ENCODE measurements around the gene ITGB3.
"Not testable (repeated sequence)": the region's sequence is repeated elsewhere in the genome, so short reads cannot be mapped to it uniquely, and the experiment has no call there.

ITGB3 gene

DNA sequence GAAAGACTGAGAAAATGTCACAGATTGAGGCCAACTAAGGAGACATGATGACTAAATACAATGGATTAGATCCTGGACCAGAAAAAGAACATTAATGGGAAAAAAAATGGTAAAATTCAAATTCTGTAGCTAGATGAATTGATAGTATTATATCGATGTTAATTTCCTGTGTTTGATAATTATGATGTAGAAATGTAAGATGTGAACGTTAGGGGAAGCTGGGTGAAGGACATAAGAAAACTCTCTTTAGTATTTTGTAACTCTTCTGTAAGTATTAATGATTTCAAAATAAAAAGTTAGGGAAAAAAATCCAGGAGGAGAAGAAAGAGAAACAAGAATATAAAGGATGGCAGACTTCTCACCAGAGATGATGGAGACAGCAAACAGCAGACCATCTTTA lies 2.8 kb upstream of the ITGB3 start:
- no peak for FAIRE-seq

DNA sequence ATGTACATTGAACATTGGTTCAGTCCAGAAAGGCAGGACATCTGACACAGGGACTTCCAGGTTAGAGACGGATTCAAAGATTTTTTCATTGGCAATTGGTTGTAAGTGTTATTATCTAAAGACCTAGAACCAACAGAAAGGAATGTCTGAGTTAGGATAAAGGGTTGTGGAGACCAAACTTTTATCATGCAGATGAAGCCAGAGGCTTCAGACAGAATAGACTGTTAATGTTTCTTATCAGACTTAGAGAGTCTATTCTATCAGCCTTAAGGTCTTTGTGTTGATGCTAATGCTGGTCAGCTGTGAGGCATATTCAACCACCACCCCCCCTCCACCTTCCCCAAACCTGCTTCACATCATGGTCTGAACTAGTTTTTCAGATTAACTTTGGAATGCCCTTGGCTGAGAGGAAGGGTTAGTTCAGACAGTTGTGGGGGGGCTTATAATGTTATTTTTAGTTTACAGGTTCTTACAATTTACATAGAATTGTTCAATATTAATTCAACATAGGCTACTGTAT lies 2.1 kb upstream of the ITGB3 start:
- FAIRE-seq = no peak

DNA sequence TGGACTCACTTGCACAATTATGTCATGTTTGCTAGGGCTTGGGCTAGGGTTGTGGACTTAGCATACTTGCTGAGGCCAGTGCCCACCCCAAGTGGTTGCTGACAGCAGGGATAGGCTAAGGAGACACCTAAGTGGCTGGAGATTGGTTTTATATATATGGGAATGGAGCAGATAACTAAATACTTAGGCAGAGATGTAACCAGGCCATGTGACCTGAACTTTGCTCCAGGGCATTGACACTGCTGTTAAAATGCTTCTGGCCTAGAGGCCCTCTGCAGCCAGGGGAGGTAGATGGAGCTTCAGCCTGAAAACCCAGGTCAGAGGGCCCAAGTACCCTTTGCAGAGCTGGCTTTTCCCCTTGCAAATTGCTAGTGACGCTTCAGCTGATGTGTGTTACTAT lies 1.4 kb upstream of the ITGB3 start:
- no peak for FAIRE-seq

DNA sequence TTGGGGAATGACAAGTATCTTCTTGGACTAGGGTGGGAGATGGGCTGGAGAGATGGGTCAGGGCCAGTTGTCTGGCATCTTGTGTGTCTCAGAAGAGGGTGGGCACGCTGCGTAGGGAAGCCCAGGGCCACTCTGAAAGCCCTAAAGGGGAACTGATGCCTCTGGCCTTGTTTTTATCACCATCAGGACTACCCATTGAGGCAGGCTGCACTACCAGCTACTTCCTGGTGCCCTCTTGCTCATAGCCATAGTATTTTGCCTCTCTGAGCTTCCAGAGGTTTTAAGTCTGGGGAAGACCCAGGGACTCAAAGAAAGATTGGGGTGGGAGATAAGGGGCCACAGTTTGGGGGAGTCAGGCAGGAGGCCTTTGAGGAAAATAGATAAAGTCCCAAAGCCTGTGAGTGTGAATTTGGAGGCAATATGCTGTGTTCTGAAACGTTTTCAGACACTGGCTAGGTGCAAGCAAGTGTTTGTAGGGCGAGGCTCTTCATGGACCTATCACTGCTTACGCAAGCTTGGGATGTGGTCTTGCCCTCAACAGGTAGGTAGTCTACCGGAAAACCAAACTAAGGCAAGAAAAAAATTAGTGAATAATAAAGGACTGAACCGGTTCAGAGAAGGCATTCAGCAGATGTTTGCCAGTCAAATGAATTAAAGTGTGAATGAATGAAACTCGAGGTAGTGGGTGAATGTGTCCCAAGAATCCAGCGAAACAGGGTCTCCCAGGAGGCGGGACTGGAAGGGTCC lies 688 bp upstream of the ITGB3 start:
- no peak for FAIRE-seq

DNA sequence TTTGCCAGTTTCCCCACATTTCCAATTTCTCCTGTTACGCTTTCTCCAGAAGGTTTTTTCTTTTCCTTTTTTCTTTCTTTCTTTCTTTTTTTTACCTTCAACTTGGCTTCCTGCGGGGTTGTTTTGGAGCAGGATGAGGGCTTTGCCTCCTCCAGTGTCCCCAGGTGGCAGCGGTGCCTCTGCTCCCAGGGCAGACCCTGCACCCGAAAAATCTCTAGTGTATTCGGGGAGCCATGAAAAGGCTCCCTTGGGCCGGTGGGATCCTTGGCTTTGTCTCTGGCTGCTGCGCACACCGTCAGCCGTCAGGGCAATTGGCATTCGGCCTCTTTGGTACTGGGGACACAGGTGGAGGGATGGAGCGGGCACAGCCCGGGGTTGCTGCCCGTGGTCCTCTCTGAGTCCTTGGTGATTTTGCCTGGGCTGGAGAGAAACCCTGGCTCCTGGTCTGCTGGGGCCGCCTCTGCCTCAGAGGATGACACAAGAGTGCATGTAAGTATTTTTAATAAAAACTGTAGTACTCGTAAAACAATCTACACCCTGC lies 846 bp downstream of the ITGB3 start:
- FAIRE-seq = no peak

DNA sequence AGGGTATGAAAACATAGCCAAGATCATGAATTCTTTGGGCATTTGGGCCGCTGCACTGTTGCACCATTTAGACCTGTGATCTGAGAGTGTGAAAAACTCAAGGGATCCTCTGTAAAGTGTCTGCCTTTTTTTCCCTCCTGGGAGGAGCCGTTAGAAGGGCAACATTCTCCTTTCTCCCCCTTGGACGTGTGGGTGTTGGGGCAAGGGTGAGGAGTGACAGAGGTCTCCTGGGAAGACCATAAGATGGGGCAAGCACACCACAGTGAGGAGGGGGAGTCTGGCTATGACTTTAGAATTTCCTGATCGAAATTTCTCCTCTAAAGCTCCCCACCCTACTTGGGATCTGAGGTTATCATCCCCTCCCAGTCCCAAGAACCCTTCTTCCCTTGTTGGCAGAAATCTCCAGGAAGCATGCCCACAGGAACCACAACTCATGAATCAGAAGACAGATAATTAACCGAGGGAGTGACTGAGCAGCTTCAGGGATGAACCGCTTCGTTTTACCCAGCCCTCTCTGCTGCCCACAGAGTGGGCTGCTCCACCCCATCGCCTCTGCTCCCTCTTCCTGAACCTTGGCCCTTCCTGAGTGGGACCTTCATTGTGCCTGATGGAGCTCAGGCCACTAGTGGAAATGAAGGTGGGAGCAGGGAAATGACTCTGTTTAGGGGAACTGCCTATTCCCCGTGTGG lies 4.2 kb downstream of the ITGB3 start:
- no peak for FAIRE-seq

DNA sequence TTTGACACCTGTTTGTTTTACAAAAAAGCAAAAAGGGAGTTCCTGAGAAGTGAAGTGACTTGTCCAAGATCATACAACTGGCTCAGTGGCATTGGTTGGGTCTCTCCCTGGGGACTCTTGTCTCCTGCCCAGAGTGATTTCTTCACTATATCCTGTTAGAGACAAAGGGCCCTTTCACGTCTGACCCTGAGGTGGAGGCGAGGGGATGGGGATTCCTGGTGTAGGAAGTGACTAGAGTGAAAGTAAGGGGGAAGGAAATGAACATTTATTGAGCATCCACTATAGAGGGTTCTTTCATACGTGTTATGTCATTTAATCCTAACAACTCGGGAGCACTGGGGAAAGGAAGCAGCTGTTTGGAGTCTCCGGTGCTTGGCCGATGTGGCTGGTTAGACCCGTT lies 9.0 kb downstream of the ITGB3 start:
- no peak for FAIRE-seq

DNA sequence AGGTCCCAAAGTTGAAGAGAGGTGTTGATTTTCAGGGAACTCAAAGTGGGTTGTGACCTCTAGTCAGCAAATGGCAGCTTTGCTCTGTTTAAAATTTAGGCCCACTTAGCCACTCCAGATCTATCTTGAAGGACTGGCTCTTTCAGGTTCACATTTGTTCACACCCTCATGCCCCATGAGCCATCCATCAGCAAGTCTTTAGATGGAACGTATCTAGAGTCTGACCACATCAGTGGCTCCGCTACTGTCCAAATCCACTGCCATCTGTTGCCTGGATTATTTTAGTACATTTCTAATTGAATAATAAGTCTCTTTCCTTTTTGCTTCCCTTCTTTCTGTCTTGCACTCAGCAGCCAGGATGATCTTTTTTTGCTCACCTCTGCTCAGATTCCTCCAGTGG lies 10.5 kb downstream of the ITGB3 start:
- FAIRE-seq = no peak

DNA sequence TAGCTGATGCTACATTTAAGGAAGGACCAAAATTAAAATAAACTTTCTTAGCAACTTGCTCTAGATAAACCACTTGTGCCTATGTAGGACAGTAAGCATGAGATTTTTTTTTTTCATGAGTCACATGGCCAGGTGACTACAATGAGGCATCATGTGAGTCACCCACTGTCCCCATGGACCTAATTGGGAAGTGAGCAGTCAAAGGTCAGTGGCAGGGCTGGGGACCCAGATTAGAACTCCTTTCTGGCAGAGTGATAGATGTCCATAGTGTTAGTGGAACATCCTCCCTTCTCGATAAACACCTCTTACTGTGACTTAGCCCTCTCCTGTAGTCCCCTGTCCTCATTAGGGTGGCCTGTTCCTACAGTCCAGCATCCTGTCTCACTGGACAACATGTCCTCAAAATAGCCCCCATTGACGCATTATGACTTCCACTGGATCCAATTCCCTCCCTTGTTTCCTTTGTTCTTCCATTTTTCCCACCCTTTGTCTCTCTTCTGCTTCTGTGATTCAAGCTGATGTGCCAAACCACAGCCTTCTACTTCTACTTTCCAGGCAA lies 12.4 kb downstream of the ITGB3 start:
- no peak for FAIRE-seq

DNA sequence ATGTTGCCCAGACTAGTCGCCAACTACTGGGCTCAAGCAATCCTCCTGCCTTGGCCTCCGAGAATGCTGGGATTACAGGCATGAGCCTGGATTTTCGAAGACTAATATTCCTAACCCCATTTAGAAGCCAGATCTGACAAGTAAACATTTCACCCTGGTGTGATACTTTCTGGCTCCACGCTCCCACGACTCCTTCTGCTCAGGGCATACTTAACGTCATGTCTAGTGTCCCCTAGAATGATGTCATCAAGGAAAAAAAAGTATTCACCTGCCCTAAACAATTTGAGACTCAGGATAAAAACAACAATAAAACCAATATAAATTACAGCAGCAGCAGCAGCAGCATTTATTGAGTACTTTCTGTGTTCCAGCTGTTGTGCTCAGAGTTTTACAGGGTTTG lies 13.2 kb downstream of the ITGB3 start:
- no peak for FAIRE-seq

DNA sequence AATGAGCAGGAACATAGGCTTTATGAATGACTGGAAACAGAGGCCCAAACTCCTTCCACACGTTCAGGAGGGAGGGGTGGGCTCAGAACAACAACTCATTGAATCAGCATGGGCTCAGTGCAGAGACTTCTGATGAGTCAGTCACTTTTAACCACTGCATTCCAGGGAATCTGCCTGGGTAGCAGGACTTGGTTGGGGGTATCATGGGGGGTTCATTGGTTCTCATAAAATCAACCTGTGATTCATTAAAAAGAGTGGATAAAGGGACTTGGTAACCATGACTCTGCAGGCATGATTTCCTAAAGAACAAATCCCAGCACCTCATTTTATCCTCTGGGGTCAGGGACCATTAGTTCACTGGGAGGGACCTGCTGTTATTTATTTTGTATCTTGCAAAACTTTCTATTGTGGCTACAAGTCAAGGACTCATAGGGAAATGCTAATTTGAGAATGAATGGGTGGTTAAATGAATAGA lies 13.8 kb downstream of the ITGB3 start:
- FAIRE-seq = no peak

DNA sequence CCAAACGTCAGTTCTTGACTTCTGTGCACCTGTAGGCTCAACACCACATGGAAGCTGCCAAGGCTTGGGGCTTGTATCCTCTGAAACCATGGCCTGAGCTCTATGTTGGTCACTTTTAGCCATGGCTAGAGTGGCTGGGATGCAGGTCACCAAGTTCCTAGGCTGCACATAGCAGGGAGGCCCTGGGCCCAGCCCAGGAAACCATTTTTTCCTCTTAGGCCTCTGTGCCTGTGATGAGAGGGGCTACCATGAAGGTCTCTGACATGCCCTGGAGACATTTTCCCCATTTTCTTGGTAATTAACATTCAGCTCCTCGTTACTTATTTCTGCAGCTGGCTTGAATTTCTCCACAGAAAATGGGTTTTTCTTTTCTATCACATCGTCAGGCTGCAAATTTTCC lies 15.3 kb downstream of the ITGB3 start:
- not testable (repeated sequence) for FAIRE-seq

DNA sequence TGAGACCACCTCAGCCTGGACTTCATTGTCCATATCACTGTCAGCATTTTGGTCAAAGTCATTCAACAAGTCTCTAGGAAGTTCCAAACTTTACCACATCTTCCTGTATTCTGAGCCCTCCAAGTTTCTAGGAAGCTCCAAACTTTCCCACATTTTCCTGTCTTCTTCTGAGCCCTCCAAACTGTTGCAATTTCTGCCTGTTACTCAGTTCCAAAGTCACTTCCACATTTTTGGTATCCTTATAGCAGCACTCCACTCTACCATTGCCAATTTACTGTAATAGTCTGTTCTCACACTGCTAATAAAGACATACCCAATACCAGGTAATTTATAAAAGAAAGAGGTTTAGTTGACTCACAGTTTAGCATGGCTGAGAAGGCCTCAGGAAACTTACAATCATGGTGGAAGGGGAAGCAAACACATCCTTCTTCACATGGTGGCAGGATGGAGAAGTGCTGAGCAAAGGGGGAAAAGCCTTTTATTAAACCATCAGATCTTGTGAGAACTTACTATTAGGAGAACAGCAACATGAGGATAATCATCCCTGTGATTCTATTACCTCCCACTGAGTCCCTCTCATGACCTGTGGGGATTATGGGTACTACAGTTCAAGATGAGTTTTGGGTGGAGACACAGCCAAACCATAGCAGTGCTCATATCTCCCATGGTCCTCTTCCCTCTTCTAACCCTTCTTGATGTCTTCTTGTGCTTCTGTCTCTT lies 16.1 kb downstream of the ITGB3 start:
- not testable (repeated sequence) for FAIRE-seq

DNA sequence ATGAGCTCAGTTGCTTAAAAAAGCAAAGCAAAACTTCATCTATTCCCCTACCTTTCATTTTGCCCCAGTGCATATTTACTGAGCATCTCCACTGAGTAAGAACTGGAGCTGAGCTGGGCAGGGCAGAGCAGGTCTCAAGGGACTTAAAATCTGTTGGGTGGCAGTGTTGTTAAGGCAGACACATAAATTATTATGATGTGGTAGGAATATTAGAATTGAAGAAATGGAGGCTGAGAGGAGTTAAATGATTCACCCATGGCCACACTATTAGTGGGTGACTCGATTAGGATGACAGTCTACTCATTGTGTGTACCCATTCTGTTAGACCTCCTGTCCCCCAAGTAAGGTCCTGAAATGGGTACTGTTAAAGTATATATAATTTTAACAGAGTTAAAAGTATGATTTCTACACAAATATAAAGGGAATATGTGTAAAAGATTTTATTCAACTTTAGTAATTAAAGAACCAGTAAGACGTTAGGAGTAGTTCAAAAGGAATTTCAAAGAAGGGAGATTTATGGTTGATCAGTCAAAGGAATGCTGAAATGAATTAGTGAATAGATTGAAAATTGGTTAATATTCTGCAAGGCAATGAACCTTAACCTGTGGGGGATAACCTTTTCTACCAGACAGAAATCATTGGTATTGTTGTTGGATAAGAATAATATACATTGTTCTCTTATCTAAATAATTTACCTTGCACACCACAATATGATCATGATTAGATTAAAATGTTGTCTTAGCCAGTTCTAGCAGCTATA lies 17.5 kb downstream of the ITGB3 start:
- FAIRE-seq = no peak

DNA sequence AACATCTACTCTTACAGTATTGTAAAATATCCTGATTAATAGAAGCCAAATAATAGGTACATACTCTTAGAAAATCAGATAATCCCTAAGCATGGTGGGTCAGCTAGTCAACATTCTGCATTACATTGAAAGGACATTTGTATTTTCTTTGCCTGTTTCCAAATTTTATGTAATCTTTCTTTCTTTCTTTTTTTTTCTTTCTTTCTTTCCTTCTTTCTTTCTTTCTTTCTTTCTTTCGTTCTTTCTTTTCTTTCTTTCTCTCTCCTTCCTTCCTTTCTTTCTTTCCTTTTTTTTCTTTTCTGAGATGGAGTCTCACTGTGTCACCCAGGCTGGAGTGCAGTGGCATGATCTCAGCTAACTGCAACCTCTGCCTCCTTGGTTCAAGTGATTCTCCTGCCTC lies 18.9 kb downstream of the ITGB3 start:
- no peak for FAIRE-seq

DNA sequence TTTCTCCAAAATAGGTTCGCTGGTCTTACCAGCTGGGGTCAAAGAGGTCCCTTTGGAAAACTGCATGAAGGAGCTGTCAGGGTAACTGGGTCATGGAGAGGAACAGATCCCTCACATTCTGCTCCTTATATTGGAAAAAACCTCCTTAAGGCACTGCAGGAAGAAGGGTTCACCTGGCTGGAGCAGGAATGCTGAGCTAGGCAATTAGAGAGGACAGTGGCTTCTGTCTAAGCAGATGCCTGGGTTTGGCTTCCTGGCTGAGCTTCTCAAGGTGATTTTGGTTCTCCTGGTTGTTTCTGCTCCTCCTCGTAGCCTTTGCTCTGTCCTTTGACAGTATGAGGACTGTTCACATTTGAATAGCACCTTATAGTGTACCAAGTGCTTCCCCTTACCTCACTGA lies 19.6 kb downstream of the ITGB3 start:
- no peak for FAIRE-seq

DNA sequence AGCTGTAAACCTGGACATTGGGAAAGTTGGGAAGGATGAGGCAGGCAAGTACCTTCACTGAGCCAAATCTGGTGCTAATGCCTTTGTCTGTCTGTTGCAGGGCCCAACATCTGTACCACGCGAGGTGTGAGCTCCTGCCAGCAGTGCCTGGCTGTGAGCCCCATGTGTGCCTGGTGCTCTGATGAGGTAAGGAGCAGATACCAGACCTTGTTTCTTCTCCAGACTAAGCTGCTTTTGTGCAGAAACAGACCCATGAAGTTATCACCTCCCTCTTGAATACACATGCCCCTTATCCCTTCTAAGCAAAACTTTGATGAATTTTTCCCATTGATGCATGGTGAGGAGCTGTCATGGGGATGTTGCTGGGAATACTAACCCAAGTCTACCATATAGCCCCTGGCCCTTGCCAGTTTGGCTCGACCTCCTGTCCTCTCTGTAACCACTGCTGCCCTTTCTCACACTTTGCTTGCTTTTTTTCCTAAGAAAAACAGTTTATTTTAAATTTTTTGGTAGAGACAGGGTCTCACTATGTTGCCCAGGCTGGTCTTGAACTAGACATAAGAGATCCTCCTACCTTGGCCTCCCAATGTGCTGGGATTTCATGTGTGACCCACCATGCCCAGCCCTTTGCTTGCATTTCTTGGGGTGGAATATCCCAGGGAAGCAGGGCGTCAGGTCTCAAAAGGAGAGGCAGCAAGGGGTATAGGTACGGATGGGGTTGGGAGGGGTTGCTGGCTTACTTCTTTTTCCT lies 20.9 kb downstream of the ITGB3 start:
- FAIRE-seq = no peak

DNA sequence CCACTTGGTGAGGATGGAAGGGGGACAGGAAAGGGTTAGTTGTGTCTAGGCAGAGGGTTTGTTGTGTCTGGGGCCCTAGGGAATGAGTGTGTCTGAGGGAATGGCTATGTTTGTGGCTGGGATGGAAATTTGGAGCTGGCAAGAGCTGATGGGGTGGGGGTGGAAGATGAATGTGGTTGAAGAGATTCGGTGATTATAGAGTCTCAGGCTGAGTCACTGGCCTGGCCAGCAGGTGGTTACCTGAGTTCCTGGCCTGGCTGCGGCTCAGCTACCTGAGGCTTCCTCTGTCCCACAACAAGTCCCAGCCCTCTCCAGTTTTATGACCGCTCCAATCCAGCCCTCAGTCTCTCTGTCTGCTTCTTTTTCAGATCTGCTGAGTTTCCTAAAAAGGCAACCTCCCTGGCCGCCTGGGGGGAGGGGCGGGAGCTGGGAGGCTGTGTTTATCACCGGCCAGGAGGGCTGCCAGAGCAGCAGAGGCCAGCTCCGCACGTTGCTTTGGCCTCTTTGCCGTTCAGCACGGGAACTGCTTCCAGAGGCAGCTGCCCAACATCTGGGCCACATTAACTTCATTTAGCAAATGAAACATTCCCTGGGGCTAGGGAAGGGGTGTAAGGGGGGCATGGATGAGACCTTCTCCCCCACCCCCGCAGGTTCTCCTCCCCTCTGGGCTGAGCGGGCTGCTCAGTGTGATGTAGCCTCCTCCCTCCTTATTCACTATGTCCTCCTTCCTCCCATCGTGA lies 21.8 kb downstream of the ITGB3 start:
- FAIRE-seq = no peak

DNA sequence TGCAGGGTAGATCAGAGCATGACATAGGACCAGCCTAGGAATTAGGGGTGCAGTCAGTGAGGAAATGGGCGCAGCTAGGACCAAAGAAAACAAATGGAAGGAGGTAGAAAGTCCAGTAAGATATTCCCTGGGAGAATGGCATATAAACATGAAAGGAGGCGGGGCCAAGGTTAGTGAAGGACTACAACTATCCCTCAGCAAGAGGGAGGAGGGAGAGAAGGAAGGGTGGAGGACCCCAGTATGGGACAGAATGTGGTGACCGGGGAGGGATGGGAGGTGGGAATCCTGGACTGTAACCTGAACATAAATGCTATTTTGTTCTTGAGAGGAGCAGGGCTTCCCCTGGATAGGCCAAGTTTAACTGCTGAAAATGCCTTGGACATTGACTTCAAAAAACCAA lies 22.8 kb downstream of the ITGB3 start:
- FAIRE-seq = no peak

DNA sequence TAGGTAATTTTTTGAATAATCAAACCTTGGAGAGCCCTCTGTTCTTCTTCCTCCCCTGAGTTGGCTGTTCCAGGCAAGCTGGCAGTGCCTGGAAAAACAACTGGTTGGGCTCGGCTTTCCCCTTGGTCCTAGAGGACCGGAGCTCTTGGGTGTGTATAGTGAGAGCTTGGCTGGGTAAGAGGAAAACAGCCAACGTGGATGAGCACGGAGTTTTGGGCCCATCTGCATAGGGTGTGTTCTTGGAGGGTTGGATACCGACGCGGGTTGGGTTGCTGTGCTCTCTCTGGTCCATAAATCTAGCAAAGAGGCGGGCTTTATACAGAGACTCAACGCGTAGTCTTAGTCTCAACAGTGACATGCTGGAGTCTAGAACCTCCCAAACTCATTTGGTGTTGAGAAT lies 23.2 kb downstream of the ITGB3 start:
- FAIRE-seq = no peak

DNA sequence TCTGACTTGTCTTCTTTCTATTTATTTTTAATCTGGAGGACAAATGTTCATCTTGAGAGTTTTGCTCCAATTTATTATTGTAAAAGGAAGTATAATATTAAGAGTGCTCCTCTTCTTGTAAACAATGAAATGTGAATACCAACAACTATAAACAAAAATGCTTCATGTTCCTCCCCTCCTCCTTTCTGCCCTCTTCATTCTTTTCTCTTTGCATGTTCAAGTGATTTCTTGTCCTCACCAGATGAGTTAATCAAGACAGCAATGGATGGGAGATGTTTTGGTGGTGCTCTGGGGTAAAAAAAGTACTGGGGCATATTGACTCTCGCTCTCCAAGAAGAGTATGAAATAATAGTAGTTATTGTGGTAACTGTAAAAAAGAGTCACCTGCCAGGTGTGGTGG lies 24.3 kb downstream of the ITGB3 start:
- no peak for FAIRE-seq

Data from TTC549 (cell line).